Progenitor cell of endocrine pancreas (in vitro differentiated cells): ENCODE measurements around the gene IL17REL. TPM values are rescaled to one million over a fixed set of nuclear protein-coding genes. Genes with fewer than 3 reads are reported as not detected.

Experiments used
- DNase-seq: peaks from one replicate; pipeline ENCODE4 v3.0.0; 2021; ENCODE audit warnings: low spot score; ENCODE audit not compliant: unreplicated experiment
- H3K27ac Mint-ChIP-seq: 2 replicates; pipeline ENCODE4 v1.8.0; 2021; ENCODE audit warnings: mild to moderate bottlenecking, moderate library complexity, mixed read lengths
- H3K27me3 Mint-ChIP-seq: 2 replicates; pipeline ENCODE4 v1.8.0; 2021; ENCODE audit warnings: mixed read lengths
- H3K36me3 Mint-ChIP-seq: 2 replicates; pipeline ENCODE4 v1.8.0; 2022; ENCODE audit warnings: mixed read lengths; ENCODE audit not compliant: insufficient read depth
- H3K4me1 Mint-ChIP-seq: 2 replicates; pipeline ENCODE4 v1.8.0; 2021; ENCODE audit warnings: low read depth, mixed read lengths
- H3K4me3 Mint-ChIP-seq: 2 replicates; pipeline ENCODE4 v1.8.0; 2021; ENCODE audit warnings: low read depth, mild to moderate bottlenecking, moderate library complexity, mixed read lengths
- H3K9me3 Mint-ChIP-seq: 2 replicates; pipeline ENCODE4 v1.8.0; 2021; ENCODE audit warnings: low read depth, mixed read lengths
- total RNA-seq: library from RNA; stranded (reverse); gene quantifications from 2 replicates; pipeline ENCODE4 v1.2.1, GENCODE V29; 2021
- TF ChIP-seq, protein P1 (sequence below): fragments of 200-600 bp; sonication (generic); IDR thresholded peaks from one replicate; pipeline ENCODE4 v1.5.0; 2021; ENCODE audit warnings: antibody characterized with exemption, mild to moderate bottlenecking; ENCODE audit not compliant: unreplicated experiment

Gene IL17REL
- total RNA-seq, 1 donor from 2014 or later, result 0.10 TPM

DNA sequence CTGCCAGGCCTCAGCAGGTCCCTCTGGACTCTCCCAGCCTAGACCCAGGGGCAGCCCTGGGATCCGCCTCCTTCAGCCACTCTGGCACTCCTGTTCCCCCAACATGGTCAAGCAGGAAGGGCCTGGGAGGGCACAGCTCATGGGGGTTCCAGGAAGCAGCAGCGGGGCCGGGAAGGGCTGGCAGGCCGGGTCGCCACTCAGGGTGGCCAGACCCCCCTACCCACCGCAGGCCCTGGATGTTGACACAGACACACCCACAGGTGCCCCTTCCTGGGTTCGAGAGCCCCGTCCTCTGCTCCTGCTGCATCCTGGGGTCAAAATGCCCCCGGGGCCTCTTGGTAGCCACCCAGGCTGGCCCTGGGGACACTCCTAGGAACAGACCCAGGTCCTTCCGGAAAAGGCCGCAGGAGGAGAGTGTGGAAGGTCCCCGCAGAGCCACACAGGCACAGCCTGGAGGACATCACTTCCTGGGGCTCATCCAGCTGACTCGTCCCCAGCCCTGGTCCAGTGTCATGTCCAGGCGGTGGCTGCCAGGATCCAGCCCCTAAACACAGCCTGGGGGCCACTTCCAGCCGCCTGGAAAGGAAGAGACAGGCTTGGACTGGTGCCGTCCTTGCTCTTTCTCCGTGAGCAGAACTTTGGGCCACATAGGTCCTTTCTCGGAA, 58.8 kb downstream of the IL17REL start:
- TF ChIP-seq, protein P1, sequence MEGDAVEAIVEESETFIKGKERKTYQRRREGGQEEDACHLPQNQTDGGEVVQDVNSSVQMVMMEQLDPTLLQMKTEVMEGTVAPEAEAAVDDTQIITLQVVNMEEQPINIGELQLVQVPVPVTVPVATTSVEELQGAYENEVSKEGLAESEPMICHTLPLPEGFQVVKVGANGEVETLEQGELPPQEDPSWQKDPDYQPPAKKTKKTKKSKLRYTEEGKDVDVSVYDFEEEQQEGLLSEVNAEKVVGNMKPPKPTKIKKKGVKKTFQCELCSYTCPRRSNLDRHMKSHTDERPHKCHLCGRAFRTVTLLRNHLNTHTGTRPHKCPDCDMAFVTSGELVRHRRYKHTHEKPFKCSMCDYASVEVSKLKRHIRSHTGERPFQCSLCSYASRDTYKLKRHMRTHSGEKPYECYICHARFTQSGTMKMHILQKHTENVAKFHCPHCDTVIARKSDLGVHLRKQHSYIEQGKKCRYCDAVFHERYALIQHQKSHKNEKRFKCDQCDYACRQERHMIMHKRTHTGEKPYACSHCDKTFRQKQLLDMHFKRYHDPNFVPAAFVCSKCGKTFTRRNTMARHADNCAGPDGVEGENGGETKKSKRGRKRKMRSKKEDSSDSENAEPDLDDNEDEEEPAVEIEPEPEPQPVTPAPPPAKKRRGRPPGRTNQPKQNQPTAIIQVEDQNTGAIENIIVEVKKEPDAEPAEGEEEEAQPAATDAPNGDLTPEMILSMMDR, result no peak
- H3K4me1 Mint-ChIP-seq, result peaks cover 4% of the 10 kb centered on the region
- H3K27me3 Mint-ChIP-seq, result no peaks in the 10 kb centered on the region
- no peak overlapping the region for H3K4me3 Mint-ChIP-seq
- H3K36me3 Mint-ChIP-seq, result no peaks in the 10 kb centered on the region
- H3K9me3 Mint-ChIP-seq, result no peaks in the 10 kb centered on the region
- no peak for DNase-seq
- no peak overlapping the region for H3K27ac Mint-ChIP-seq

DNA sequence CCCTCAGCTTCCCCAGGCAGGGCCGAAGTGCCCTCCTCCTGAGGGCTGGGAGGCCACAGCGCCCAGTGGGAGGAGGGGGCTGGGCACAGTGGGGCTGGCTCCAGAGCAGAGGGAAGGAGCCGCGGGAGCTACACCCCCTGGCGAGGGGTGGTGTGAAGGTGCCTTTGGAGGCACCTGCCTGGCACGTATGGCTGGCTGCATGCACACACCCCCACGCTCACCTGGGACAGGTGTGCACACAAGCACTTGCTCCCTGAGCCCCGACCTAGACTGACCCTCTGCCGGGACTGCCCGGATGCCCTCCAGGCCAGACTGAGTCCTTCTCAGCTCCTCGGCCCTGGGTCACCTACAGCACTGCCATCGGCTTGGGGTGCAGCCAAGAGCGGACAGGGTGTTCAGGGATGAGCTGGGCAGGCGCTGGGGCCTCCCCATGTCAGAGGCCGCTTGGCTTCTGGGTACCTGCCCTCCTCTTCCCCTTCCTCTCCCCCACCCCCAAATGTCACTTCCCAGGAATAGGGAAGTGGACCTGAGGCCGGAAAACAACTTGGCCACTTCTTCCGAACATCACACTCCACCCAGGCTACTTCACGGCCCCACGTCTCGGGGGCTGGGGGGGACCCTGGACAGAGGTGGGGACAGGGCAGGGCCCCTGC, 59.4 kb downstream of the IL17REL start:
- no peaks in the 10 kb centered on the region for H3K9me3 Mint-ChIP-seq

DNA sequence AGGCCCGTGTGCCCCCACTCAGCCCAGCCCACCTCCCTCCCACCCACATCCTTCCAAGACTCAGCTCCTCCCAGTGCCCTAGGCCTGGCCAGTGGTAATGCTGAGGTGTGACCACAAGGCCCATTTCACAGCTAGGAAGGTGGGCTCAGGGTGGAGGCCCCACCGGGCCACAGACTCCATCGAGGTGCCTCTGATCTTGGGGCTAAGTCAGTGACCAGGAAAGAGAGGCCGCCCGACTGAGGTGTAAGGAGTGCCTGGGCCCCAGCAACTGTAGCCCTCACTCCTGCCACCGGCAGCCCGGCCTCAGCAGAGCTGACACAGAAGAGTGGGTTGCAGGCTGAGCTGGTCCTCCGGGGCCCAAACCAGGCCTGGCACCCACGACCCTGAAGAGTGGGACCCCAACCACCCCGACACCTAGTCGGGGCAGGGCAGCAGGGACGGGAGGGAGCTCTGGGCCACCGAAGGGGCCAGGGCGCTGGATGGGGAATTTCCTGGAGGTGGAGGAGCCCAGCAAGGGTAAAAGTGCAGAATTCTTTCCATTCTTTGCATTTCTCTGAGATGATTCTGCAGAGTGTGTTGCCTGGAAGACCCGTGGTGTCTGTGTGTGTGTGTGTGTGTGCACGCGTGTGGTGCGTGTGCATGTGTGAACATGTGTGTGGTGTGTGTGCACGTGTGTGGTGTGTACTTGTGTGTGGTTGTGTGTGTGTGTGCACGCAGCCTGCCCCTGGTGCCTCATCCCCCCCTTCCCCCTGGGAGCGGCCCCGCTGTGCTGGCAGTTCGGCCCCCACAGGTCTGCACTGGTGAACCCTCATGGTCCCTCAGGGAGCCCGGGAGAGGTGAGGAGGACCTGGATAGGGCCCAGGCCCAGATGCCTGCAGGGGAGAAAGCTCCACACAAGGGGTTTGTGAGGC, 60.3 kb downstream of the IL17REL start:
- peaks cover 4% of the 10 kb centered on the region for H3K4me1 Mint-ChIP-seq
- TF ChIP-seq, protein P1, result no peak
- H3K36me3 Mint-ChIP-seq, result no peaks in the 10 kb centered on the region
- no peaks in the 10 kb centered on the region for H3K9me3 Mint-ChIP-seq
- no peak for DNase-seq
- no peaks in the 10 kb centered on the region for H3K27me3 Mint-ChIP-seq
- no peak overlapping the region for H3K4me3 Mint-ChIP-seq
- H3K27ac Mint-ChIP-seq, result no peak overlapping the region

More for the DNA sequence above, 59.4 kb downstream of the IL17REL start:
- Mint-ChIP-seq H3K27me3 (no peaks in the 10 kb centered on the region), H3K4me1 (peaks cover 4% of the 10 kb centered on the region), H3K36me3 (no peaks in the 10 kb centered on the region), H3K27ac (no peak overlapping the region), H3K4me3 (no peak overlapping the region)
- TF ChIP-seq, protein P1, result no peak
- DNase-seq, result no peak

DNA sequence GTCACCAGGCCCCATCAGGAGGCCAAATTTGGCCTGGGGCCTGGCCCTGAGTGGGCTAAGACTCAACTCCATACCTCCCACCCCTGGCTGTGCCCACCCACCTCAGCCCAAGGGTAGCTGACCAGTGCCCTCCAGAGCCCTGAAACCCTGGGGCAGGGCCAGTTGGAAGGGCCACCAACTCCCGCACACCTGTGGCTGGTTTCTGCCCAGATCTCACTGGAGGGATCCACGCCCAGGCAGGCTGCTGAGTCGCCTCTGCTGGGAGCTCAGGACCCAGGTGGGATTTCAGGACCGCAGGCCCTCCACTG, 60.9 kb downstream of the IL17REL start:
- TF ChIP-seq, protein P1, result no peak
- H3K9me3 Mint-ChIP-seq, result no peaks in the 10 kb centered on the region
- H3K27ac Mint-ChIP-seq, result no peak overlapping the region
- H3K4me3 Mint-ChIP-seq, result no peak overlapping the region
- no peaks in the 10 kb centered on the region for H3K36me3 Mint-ChIP-seq
- H3K4me1 Mint-ChIP-seq, result peaks cover 4% of the 10 kb centered on the region
- H3K27me3 Mint-ChIP-seq, result no peaks in the 10 kb centered on the region
- no peak for DNase-seq

DNA sequence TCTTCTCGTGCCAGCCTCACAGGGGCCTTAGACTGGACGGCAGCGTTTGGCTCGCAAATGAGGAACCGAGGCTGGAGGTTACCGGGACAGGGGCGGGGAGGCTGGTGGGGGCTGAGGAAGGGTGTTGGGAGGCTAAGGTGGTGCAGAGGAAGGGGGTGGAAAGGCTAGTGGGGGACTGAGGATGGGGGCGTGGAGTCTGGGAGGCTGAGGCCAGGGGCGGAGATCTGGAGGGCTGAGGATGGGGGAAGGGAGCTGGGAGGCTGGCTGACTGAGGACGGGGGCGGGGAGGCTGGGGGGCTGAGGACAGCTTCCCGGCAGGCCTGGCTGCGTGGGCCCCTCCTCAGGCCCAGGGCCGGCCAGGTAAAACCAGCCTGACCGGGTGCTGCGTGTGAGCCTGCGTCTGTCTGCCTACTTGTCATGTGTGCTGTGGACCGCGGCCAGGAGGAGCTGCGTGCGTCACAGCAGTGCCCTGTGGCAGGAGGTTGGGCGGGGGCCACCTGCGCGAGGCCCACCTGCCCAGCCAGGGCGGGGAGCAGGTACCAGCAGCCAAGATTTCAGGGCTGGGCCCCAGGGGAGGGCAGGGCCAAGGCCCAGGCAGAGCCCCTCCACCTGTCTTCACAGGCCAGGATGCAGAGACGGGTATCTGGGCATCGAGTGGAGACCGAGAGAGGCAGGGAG, 61.4 kb downstream of the IL17REL start:
- Mint-ChIP-seq H3K4me3 (no peak overlapping the region), H3K4me1 (peaks cover 4% of the 10 kb centered on the region), H3K27me3 (no peaks in the 10 kb centered on the region), H3K27ac (no peak overlapping the region), H3K9me3 (no peaks in the 10 kb centered on the region), H3K36me3 (no peaks in the 10 kb centered on the region)
- no peak for DNase-seq
- TF ChIP-seq, protein P1, result no peak
